ENCODE results near the gene TACO1. TPM values are rescaled to one million over a fixed set of nuclear protein-coding genes. Genes with fewer than 3 reads are reported as not detected.

TACO1 gene
- total and polyA plus RNA-seq, 2 donors (not counting 3 experiments of a cell fraction or from before 2014, with no cell fraction given), result 24.7 to 31.7 TPM

DNA sequence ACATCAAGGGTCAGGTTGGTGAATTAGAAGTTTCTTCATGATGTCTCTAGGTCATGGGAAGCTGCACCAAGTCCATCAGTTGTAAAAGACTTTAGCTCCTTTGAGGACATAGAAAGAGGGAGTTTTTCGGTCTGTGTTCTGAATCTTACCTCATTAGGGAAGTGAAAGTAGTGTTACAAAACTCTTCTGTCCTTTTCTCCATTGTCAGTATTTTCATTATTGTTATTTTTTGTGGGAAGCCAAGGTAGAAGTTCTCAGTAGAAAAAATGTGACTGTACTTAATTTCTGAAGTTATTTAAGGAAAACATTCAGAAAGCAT, 45.8 kb downstream of the TACO1 start:
- no peak for DNase-seq (ENCODE audit: low read depth, low spot score)
- Histone ChIP-seq H3K79me2 (ENCODE audit: control insufficient read depth, insufficient read depth, low read length) (peaks cover 5% of the 10 kb centered on the region), H3K27ac (ENCODE audit: insufficient read depth, low read depth, low read length) (no peak overlapping the region), H3K4me2 (ENCODE audit: insufficient read depth, low read length) (no peak overlapping the region), H2AFZ (ENCODE audit: low read depth, low read length) (no peak overlapping the region), H3K4me1 (ENCODE audit: control insufficient read depth, extremely low read depth, insufficient read depth, low read length) (no peaks in the 10 kb centered on the region), H3K9me1 (replicated peaks; ENCODE audit: control insufficient read depth, extremely low read depth, insufficient read depth, low read length) (no peaks in the 10 kb centered on the region), H4K20me1 (replicated peaks; ENCODE audit: control insufficient read depth, extremely low read depth, insufficient read depth, low read length) (no peaks in the 10 kb centered on the region), H3K9ac (replicated peaks; ENCODE audit: extremely low read depth, insufficient read depth, low read length) (no peak overlapping the region), H3K4me3 (replicated peaks in 1 of 3; ENCODE audit: insufficient read depth in 1 of 3, low read depth in 1 of 3, low read length in 3 of 3) (no peak overlapping the region), H3K9me3 (replicated peaks; ENCODE audit: control insufficient read depth, insufficient read depth, low read length) (no peaks in the 10 kb centered on the region), H3K36me3 (ENCODE audit: control insufficient read depth in 2 of 2, extremely low read depth in 1 of 2, insufficient read depth in 2 of 2, low read length in 2 of 2) (peaks cover 10 to 20% of the 10 kb centered on the region in 2 experiments), H3K27me3 (ENCODE audit: control insufficient read depth in 2 of 2, insufficient read depth in 2 of 2, low read length in 2 of 2) (no peaks in the 10 kb centered on the region)
- TF ChIP-seq GATA2 (IDR thresholded peaks at IDR 0.05; ENCODE audit: insufficient read depth, insufficient read length, low read depth, low read length), result no peak
- TF ChIP-seq FOS (IDR thresholded peaks at IDR 0.05; ENCODE audit: borderline replicate concordance, insufficient read depth, low read length), result no peak
- TF ChIP-seq JUN (IDR thresholded peaks at IDR 0.05; ENCODE audit: borderline replicate concordance, insufficient read depth, insufficient read length, low read depth), result no peak
- no peak for TF ChIP-seq EZH2 (IDR thresholded peaks at IDR 0.05; ENCODE audit: borderline replicate concordance, low read depth, low read length, severe bottlenecking)
- TF ChIP-seq, protein P1, sequence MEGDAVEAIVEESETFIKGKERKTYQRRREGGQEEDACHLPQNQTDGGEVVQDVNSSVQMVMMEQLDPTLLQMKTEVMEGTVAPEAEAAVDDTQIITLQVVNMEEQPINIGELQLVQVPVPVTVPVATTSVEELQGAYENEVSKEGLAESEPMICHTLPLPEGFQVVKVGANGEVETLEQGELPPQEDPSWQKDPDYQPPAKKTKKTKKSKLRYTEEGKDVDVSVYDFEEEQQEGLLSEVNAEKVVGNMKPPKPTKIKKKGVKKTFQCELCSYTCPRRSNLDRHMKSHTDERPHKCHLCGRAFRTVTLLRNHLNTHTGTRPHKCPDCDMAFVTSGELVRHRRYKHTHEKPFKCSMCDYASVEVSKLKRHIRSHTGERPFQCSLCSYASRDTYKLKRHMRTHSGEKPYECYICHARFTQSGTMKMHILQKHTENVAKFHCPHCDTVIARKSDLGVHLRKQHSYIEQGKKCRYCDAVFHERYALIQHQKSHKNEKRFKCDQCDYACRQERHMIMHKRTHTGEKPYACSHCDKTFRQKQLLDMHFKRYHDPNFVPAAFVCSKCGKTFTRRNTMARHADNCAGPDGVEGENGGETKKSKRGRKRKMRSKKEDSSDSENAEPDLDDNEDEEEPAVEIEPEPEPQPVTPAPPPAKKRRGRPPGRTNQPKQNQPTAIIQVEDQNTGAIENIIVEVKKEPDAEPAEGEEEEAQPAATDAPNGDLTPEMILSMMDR (IDR thresholded peaks at IDR 0.05; ENCODE audit: extremely low read depth in 1 of 2, insufficient read depth in 1 of 2, low read depth in 1 of 2, low read length in 2 of 2), result no peak
- no peak for TF ChIP-seq POLR2AphosphoS5 (IDR thresholded peaks at IDR 0.05; ENCODE audit: insufficient read depth, low read depth, low read length)
- TF ChIP-seq, protein P2, sequence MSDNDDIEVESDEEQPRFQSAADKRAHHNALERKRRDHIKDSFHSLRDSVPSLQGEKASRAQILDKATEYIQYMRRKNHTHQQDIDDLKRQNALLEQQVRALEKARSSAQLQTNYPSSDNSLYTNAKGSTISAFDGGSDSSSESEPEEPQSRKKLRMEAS (IDR thresholded peaks at IDR 0.05; ENCODE audit: insufficient read depth, insufficient read length), result no peak
- no peak for TF ChIP-seq MYC (IDR thresholded peaks at IDR 0.05; ENCODE audit: low read depth, low read length)
- no peak for TF ChIP-seq POLR2A (IDR thresholded peaks at IDR 0.05; ENCODE audit: low read depth, low read length)
- POLR2A ChIA-PET, result no interaction called here
- FAIRE-seq, result no peak
- BruUV-seq (replicated peaks), result no TSS peak
- intact Hi-C loops (cut with micrococcal nuclease) (no loop called here), dilution Hi-C loops (cut with MboI; ENCODE audit: extremely low pct_ligation_motif_present, low sequenced_read_pairs) (no loop called here)
- CTCF ChIA-PET, result interaction anchor here (0.8 to 1.5 kb wide), 2 partner anchors 19 to 28 kb away, joined by 3 to 5 read pairs; no protein-coding TSS in a partner anchor
